NCI-H2227 (cell line): ENCODE results near the gene PSMC5.
"Not testable (repeated sequence)": the region's sequence is repeated elsewhere in the genome, so short reads cannot be mapped to it uniquely, and the experiment has no call there.

ENCODE experiments used
- DNase-seq: peaks from one replicate; lab custom pipeline; 2025; ENCODE audit not compliant: unreplicated experiment; lab: John Stamatoyannopoulos, UW

Gene PSMC5

GRCh38 chr17:63827002-63827800, at the start of gene PSMC5, which contains the start of gene FTSJ3:
Gene PSMC5, plus strand, starts transcription at chr17:63827431. Its CDS starts 60 bp downstream, at chr17:63827491.
Gene FTSJ3, minus strand, starts transcription at chr17:63827663. Its CDS starts 761 bp downstream, at chr17:63826902.
- peak; percentile 95 for DNase-seq

- no peak for DNase-seq
Measured at GRCh38 chr17:63780507-63780906, 46.7 kb upstream of the PSMC5 start.

GRCh38 chr17:63780928-63781327, 46.3 kb upstream of the PSMC5 start:
- DNase-seq, result no peak

- no peak for DNase-seq
Measured at GRCh38 chr17:63783522-63783921, 43.7 kb upstream of the PSMC5 start.

- DNase-seq, result no peak
Measured at GRCh38 chr17:63785556-63785955, 41.7 kb upstream of the PSMC5 start.

- no peak for DNase-seq
Measured at GRCh38 chr17:63786117-63786516, 41.1 kb upstream of the PSMC5 start.

- no peak for DNase-seq
Measured at GRCh38 chr17:63786971-63787711, 40.1 kb upstream of the PSMC5 start.

GRCh38 chr17:63790057-63790456, 37.2 kb upstream of the PSMC5 start:
- no peak for DNase-seq

- no peak for DNase-seq
Measured at GRCh38 chr17:63792055-63792729, 35.0 kb upstream of the PSMC5 start.

GRCh38 chr17:63796375-63796774, 30.9 kb upstream of the PSMC5 start:
- DNase-seq, result not testable (repeated sequence)

- DNase-seq, result no peak
Measured at GRCh38 chr17:63798572-63799106, 28.6 kb upstream of the PSMC5 start.

GRCh38 chr17:63800783-63801182, 26.4 kb upstream of the PSMC5 start:
- DNase-seq, result no peak

- no peak for DNase-seq
Measured at GRCh38 chr17:63804328-63804727, 22.9 kb upstream of the PSMC5 start.

- DNase-seq, result no peak
Measured at GRCh38 chr17:63805591-63805990, 21.6 kb upstream of the PSMC5 start.

- DNase-seq, result no peak
Measured at GRCh38 chr17:63809970-63810369, 17.3 kb upstream of the PSMC5 start.

GRCh38 chr17:63816123-63816522, 11.1 kb upstream of the PSMC5 start:
- DNase-seq, result no peak

GRCh38 chr17:63816669-63817068, 10.6 kb upstream of the PSMC5 start:
- no peak for DNase-seq

GRCh38 chr17:63817736-63818385, 9.4 kb upstream of the PSMC5 start:
- DNase-seq, result no peak

- DNase-seq, result no peak
Measured at GRCh38 chr17:63819131-63819530, 8.1 kb upstream of the PSMC5 start.

- no peak for DNase-seq
Measured at GRCh38 chr17:63819585-63820537, 7.4 kb upstream of the PSMC5 start.
